HG03103 (cell line): ENCODE measurements around the gene CASP4.
"Not testable (repeated sequence)": the region's sequence is repeated elsewhere in the genome, so short reads cannot be mapped to it uniquely, and the experiment has no call there.

ENCODE experiments used
- ATAC-seq: cut with Tn5 transposase; IDR thresholded peaks from one replicate; pipeline ENCODE4 v1.9.1; 2021; ENCODE audit warnings: low read depth; ENCODE audit not compliant: unreplicated experiment

CASP4 gene

GRCh38 chr11:104968355-104968855 is at the start of gene CASP4:
Gene CASP4, minus strand, starts transcription at chr11:104968574. Its CDS starts 49 bp downstream, at chr11:104968525.
- peak; percentile 80 for ATAC-seq

- ATAC-seq, result no peak
Measured at GRCh38 chr11:105007463-105007862, 39.1 kb upstream of the CASP4 start.

GRCh38 chr11:105005451-105005845 is 37.1 kb upstream of the CASP4 start:
- no peak for ATAC-seq

- no peak for ATAC-seq
Measured at GRCh38 chr11:105004021-105004420, 35.6 kb upstream of the CASP4 start.

GRCh38 chr11:105003151-105003550 is 34.8 kb upstream of the CASP4 start:
- ATAC-seq, result no peak

GRCh38 chr11:105000797-105001196 is 32.4 kb upstream of the CASP4 start:
- ATAC-seq, result peak; percentile 88

GRCh38 chr11:105000167-105000566 is 31.8 kb upstream of the CASP4 start:
- no peak for ATAC-seq

GRCh38 chr11:104999721-105000120 is 31.3 kb upstream of the CASP4 start:
- ATAC-seq, result no peak

- ATAC-seq, result no peak
Measured at GRCh38 chr11:104997288-104997687, 28.9 kb upstream of the CASP4 start.

- no peak for ATAC-seq
Measured at GRCh38 chr11:104995001-104995408, 26.6 kb upstream of the CASP4 start.

GRCh38 chr11:104992781-104993180 is 24.4 kb upstream of the CASP4 start:
- ATAC-seq, result no peak

GRCh38 chr11:104991994-104992393 is 23.6 kb upstream of the CASP4 start:
- ATAC-seq, result no peak

- ATAC-seq, result no peak
Measured at GRCh38 chr11:104984808-104985207, 16.4 kb upstream of the CASP4 start.

- ATAC-seq, result no peak
Measured at GRCh38 chr11:104979839-104980238, 11.5 kb upstream of the CASP4 start.

GRCh38 chr11:104973616-104974015 is 5.2 kb upstream of the CASP4 start:
- no peak for ATAC-seq

- ATAC-seq, result not testable (repeated sequence)
Measured at GRCh38 chr11:104972924-104973323, 4.5 kb upstream of the CASP4 start.

- no peak for ATAC-seq
Measured at GRCh38 chr11:104970756-104971155, 2.4 kb upstream of the CASP4 start.

GRCh38 chr11:104968856-104969776 is 742 bp upstream of the CASP4 start:
- ATAC-seq, result no peak

GRCh38 chr11:104967534-104968354 is 630 bp downstream of the CASP4 start:
- ATAC-seq, result peak; percentile 19

GRCh38 chr11:104965735-104966134 is 2.6 kb downstream of the CASP4 start:
- no peak for ATAC-seq

- ATAC-seq, result no peak
Measured at GRCh38 chr11:104964247-104964646, 4.1 kb downstream of the CASP4 start.
